Left ventricle myocardium inferior (tissue), 1 donor: ENCODE data around the gene WBP4. TPM values are rescaled to one million over a fixed set of nuclear protein-coding genes. Genes with fewer than 3 reads are reported as not detected.
A peak's percentile ranks its signal among the peaks of the same experiment; 100 is the strongest.

Experiments used
- DNase-seq: peaks from one replicate; pipeline ENCODE4 v3.0.0-alpha.2; 2020
- H3K27ac ChIP-seq: fragments of 200-600 bp; replicated peaks from 2 replicates; pipeline ENCODE4 v1.8.0; 2021
- H3K27me3 ChIP-seq: fragments of 200-600 bp; 2 replicates; pipeline ENCODE4 v1.8.0; 2021; ENCODE audit warnings: low read depth
- H3K36me3 ChIP-seq: fragments of 200-600 bp; 2 replicates; pipeline ENCODE4 v1.8.0; 2021
- H3K4me1 ChIP-seq: fragments of 200-600 bp; 2 replicates; pipeline ENCODE4 v1.8.0; 2021
- H3K4me3 ChIP-seq: fragments of 200-600 bp; 2 replicates; pipeline ENCODE4 v1.8.0; 2021; ENCODE audit warnings: mild to moderate bottlenecking, moderate library complexity
- H3K9me3 ChIP-seq: fragments of 200-600 bp; replicated peaks from 2 replicates; pipeline ENCODE4 v1.8.0; 2021
- CTCF ChIP-seq: fragments of 200-600 bp; IDR thresholded peaks from 2 replicates; pipeline ENCODE4 v1.8.0; 2021; ENCODE audit warnings: antibody characterized with exemption, mild to moderate bottlenecking, borderline replicate concordance
- intact Hi-C: fragments of 100-400 bp; cut with micrococcal nuclease; formaldehyde crosslinking; loops from one replicate; pipeline ENCODE4 v1.11.0; 2022
- total RNA-seq: library from RNA; stranded (reverse); fragmentation: NEBNext Ultra II Directional; extraction: Animal tissue kit (Norgen Biotek cat#: 25700); gene quantifications from one replicate; pipeline ENCODE4 v1.2.1, GENCODE V29; 2021
- donor health status: DM: no; HTN: yes; CAD: no; lungs with severe emphysema.

WBP4 gene
- total RNA-seq, 1 donor from 2014 or later = 22.6 TPM

DNA sequence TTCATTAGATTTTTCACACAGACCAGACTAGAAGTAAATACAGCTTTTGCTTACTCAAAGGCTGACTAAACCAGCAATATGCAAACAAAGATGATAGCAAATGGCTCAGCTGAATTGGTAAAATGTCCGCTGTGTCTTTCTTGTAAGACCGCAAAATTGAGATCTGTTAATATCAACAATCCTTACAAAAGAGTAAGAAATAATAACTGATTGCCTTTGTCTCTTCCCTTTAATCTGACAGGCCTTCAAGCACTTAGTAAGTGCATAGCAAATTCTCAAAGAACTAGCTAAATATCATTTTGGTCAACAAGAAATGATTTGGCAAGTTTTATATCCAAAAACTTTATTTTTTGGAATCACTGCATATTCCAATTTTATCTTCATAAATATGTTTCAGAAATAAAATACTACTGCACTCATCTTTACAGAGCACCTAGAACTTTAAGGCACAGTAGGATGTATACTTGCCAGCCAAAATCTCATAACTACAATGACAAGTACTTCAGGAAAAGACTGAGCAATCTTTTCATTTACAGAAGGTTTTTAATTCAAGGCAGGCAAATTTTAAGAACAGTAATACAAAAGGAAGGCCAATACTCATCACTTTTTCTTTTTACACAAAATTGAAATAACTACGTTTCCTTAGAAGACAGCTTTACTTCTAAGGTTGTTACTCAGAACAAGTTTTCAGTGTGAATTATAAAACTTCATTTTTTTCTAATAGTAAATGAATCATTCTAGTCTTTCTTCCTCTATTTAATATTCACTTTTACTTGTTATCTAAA, 43.3 kb upstream of the WBP4 start:
- peak overlapping the region; percentile 73 for H3K27ac ChIP-seq

DNA sequence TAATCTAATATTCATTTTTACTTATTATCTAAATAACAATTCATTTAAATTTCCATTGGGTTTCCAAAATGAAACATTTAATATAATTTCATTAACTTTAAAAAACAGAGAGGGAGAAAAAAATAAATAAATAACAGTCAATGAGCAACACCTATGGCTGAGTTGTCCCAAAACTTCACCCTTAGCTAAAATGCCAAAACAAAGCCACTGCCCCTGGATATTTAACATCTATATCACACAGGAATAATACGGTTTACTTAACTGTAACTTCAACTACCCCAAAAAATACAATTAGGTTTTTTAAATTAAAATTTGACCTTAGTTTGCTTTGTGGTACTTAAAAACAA, 42.7 kb upstream of the WBP4 start:
- TF ChIP-seq CTCF = no peak
- H3K4me1 ChIP-seq = peaks cover 92% of the 10 kb centered on the region
- no peaks in the 10 kb centered on the region for H3K9me3 ChIP-seq
- no peaks in the 10 kb centered on the region for H3K36me3 ChIP-seq
- intact Hi-C loops = no loop called here
- H3K4me3 ChIP-seq = peak overlapping the region; percentile 39
- H3K27ac ChIP-seq = peak overlapping the region; percentile 73
- no peak for DNase-seq
- H3K27me3 ChIP-seq = no peaks in the 10 kb centered on the region

More for the DNA sequence above, 43.3 kb upstream of the WBP4 start:
- H3K4me1 ChIP-seq = peaks cover 86% of the 10 kb centered on the region
- H3K27me3 ChIP-seq = no peaks in the 10 kb centered on the region
- H3K4me3 ChIP-seq = peak overlapping the region; percentile 39
- DNase-seq = no peak
- no peaks in the 10 kb centered on the region for H3K36me3 ChIP-seq
- intact Hi-C loops = no loop called here
- no peaks in the 10 kb centered on the region for H3K9me3 ChIP-seq
- no peak for TF ChIP-seq CTCF

GRCh38 chr13:41019011-41019487, 42.3 kb upstream of the WBP4 start, which contains the start of gene ELF1:
Gene ELF1, minus strand, starts transcription at chr13:41019316. Its CDS starts 37,262 bp downstream, at chr13:40982054.
- Histone ChIP-seq H3K27me3 (no peaks in the 10 kb centered on the region), H3K4me1 (peaks cover 95% of the 10 kb centered on the region), H3K27ac (peak within 1 kb of the TSS; percentile 73), H3K9me3 (no peaks in the 10 kb centered on the region), H3K4me3 (peak within 1 kb of the TSS; percentile 39), H3K36me3 (no peaks in the 10 kb centered on the region)
- intact Hi-C loops = no loop called here
- TF ChIP-seq CTCF = no peak
- DNase-seq = no peak

DNA sequence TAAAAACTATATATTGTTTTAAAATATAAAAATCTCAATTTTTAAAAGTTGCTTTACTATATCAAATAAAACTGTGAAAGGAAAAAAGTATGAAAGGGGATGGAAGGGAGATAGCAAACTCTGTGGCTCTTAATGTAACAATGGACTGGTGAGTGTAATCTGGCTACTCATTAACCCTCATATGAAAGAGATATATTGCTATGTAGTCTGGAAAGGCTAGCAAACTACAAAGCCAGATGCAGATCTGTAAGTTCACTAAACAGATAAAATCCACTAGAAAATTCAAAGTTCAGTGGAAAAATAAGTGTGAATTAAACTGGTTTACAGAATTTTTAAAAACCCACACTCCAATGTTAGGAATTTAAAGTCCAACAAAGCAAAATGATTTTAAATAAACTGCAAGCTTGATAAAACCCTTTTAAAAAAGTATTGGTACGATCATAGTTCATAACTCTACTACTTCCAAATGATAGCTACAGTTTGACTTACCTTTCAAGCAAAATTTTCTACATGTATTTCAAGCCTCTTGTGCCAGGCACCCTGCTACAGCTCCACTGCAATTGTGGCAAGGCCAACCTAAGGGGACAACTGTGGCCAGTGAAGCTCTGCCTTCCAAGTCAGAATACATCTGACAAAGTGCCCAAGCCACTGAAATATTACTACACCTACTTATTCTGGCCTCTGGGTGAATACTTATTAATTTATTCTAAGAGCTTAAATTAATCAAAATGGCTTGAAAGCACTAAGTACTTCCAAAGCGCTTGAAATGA, 41.5 kb upstream of the WBP4 start:
- Histone ChIP-seq H3K9me3 (no peaks in the 10 kb centered on the region), H3K27ac (peak overlapping the region; percentile 73), H3K4me3 (no peak overlapping the region), H3K36me3 (no peaks in the 10 kb centered on the region), H3K27me3 (no peaks in the 10 kb centered on the region), H3K4me1 (peaks cover 95% of the 10 kb centered on the region)
- intact Hi-C loops = no loop called here
- no peak for DNase-seq
- no peak for TF ChIP-seq CTCF

- TF ChIP-seq CTCF = no peak
- Histone ChIP-seq H3K4me1 (peaks cover 100% of the 10 kb centered on the region), H3K27ac (peak overlapping the region; percentile 27)
Observed at GRCh38 chr13:41025518-41025917, 35.8 kb upstream of the WBP4 start.

More at GRCh38 chr13:41025518-41025917, 35.8 kb upstream of the WBP4 start:
- no peak for DNase-seq
- Histone ChIP-seq H3K36me3 (no peaks in the 10 kb centered on the region), H3K4me3 (no peak overlapping the region), H3K9me3 (no peaks in the 10 kb centered on the region), H3K27me3 (no peaks in the 10 kb centered on the region)
- intact Hi-C loops = no loop called here
